Measurements from ENCODE around the gene FRRS1. TPM values are rescaled to one million over a fixed set of nuclear protein-coding genes. Genes with fewer than 3 reads are reported as not detected.

FRRS1 gene
- polyA plus RNA-seq, 1 experiment = 0.93 TPM

DNA sequence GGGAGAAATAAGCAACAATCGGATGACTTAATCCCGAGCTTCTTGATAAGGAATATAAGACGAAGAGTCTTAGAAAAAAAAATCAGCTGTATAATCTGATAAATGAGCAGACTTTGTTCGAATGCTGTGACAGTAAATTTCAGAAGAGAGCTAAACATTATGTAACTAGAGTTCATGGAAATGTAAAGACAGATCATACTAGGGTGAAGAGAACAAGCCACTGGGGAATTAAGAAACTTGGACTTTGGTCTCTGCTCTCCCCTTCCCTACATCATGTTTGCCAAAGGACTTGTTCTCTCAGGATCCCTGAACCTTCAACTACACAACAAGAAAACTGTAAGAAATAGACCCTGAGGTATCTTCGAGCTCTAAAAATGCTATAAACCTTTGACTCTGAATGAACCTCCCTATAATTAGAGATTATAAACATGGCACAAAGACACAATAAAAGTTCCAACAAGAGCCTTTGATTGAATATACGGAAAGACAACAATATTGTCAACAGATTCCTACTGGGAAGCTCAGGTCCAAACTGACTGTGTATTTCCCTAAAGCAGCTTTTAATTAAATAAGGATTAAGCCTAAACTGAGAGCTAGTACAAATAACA lies 27.5 kb downstream of the FRRS1 start:
- POLR2A ChIA-PET = no interaction called here
- Histone ChIP-seq H3K36me3 (ENCODE audit: control insufficient read depth, insufficient read depth, low read length) (no peaks in the 10 kb centered on the region), H3K27me3 (ENCODE audit: control insufficient read depth, insufficient read depth, low read length) (no peaks in the 10 kb centered on the region), H3K4me3 (ENCODE audit: low read depth, low read length) (no peak overlapping the region)
- CTCF ChIA-PET = interaction anchor here (0.9 to 1.5 kb wide), 2 partner anchors 258 to 945 kb away, joined by 3 to 5 read pairs; no protein-coding TSS in a partner anchor
- TF ChIP-seq CTCF (IDR thresholded peaks at IDR 0.05; ENCODE audit: insufficient read depth, low read depth, low read length) = no peak
- DNase-seq (ENCODE audit: low read depth) = no peak

DNA sequence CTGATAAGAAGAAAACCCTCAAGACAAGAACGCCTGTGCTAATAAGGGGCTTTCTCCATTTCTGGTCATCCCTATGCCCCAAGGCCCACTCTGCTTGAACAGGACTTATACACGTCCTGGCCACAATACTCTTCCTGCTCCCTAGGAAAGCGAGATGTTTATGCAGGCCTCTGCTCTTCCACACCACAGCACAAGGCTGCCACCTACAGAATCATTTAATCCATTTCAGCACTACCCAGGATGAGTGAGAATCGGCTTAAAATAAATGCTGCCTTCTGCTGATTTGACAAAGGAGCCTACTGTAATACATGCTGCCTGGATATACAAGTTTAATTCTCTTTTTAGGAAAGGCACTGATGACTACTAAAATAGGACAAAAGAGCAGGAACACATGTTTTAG lies 29.4 kb downstream of the FRRS1 start:
- peak; percentile 56 for TF ChIP-seq CTCF (IDR thresholded peaks at IDR 0.05; ENCODE audit: insufficient read depth, low read depth, low read length)
- no peaks in the 10 kb centered on the region for H3K27me3 ChIP-seq (ENCODE audit: control insufficient read depth, insufficient read depth, low read length)
- no peaks in the 10 kb centered on the region for H3K36me3 ChIP-seq (ENCODE audit: control insufficient read depth, insufficient read depth, low read length)
- CTCF ChIA-PET = no interaction called here
- POLR2A ChIA-PET = no interaction called here
- H3K4me3 ChIP-seq (ENCODE audit: low read depth, low read length) = no peak overlapping the region
- no peak for DNase-seq (ENCODE audit: low read depth)

GRCh38 chr1:99735852-99736251 lies 30.6 kb downstream of the FRRS1 start:
- TF ChIP-seq CTCF (IDR thresholded peaks at IDR 0.05; ENCODE audit: insufficient read depth, low read depth, low read length) = no peak
- no peak for DNase-seq (ENCODE audit: low read depth)
- Histone ChIP-seq H3K4me3 (ENCODE audit: low read depth, low read length) (no peak overlapping the region), H3K27me3 (ENCODE audit: control insufficient read depth, insufficient read depth, low read length) (no peaks in the 10 kb centered on the region), H3K36me3 (ENCODE audit: control insufficient read depth, insufficient read depth, low read length) (no peaks in the 10 kb centered on the region)
- POLR2A ChIA-PET = no interaction called here
- CTCF ChIA-PET = no interaction called here

- POLR2A ChIA-PET = no interaction called here
- H3K36me3 ChIP-seq (ENCODE audit: control insufficient read depth, insufficient read depth, low read length) = no peaks in the 10 kb centered on the region
- H3K4me3 ChIP-seq (ENCODE audit: low read depth, low read length) = no peak overlapping the region
- DNase-seq (ENCODE audit: low read depth) = no peak
- CTCF ChIA-PET = interaction anchor here (1.2 kb wide), 1 partner anchor 404 kb away, joined by 3 read pairs; no protein-coding TSS in a partner anchor
- no peak for TF ChIP-seq CTCF (IDR thresholded peaks at IDR 0.05; ENCODE audit: insufficient read depth, low read depth, low read length)
- H3K27me3 ChIP-seq (ENCODE audit: control insufficient read depth, insufficient read depth, low read length) = no peaks in the 10 kb centered on the region
Observed at GRCh38 chr1:99731384-99731783, 35.1 kb downstream of the FRRS1 start.

DNA sequence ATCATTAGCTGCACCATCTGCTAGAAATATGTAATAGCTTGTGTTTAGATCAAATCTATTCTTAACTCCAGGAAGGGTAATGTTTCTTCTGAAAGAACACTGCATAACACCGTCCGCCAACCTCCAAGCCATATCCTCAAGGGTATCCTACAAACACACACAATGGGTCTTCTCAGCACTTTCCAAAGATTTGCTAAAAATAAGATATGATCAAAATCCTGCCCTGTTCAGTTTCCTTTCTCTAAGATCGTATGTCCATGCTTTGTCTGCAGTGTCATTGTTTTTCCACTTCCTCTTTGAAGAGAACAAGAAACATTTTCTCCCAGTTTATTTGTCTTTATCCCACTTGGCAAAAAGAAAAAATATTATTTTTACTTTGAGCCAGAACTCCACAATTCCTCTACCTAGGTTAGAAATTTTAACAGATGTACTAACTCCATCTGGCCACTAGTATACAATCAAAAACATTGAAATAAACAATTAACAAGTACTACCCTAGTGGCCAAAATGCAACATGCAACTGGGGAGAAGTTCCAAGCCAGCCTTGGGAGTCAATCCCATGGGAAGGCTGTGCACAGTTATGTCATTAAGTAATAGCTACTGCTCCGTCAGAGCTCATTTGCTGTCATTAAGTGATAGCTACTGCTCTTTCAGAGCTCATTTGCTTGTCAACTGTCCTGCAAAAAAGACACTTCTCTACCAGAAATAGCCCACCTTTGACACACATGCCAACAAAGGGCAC lies 37.8 kb downstream of the FRRS1 start:
- CTCF ChIA-PET = interaction anchor here (0.6 to 1.5 kb wide), 4 partner anchors 10 to 22 kb away, joined by 3 to 5 read pairs (median 5); no protein-coding TSS in a partner anchor
- Histone ChIP-seq H3K36me3 (ENCODE audit: control insufficient read depth, insufficient read depth, low read length) (no peaks in the 10 kb centered on the region), H3K27me3 (ENCODE audit: control insufficient read depth, insufficient read depth, low read length) (no peaks in the 10 kb centered on the region), H3K4me3 (ENCODE audit: low read depth, low read length) (no peak overlapping the region)
- DNase-seq (ENCODE audit: low read depth) = no peak
- peak; percentile 27 for TF ChIP-seq CTCF (IDR thresholded peaks at IDR 0.05; ENCODE audit: insufficient read depth, low read depth, low read length)
- POLR2A ChIA-PET = no interaction called here
